HG02938 (cell line): ENCODE data around the gene MYORG.

Experiments
- ATAC-seq: cut with Tn5 transposase; IDR thresholded peaks from one replicate; pipeline ENCODE4 v1.9.1; 2021; ENCODE audit warnings: mild to moderate bottlenecking, moderate library complexity; ENCODE audit not compliant: unreplicated experiment

MYORG gene

GRCh38 chr9:34376596-34377403, at the start of gene MYORG:
TSS of gene MYORG (minus strand) at chr9:34376898. CDS start at chr9:34372943, 3,955 bp downstream.
- peak; percentile 78 for ATAC-seq

- ATAC-seq, result no peak
Observed at GRCh38 chr9:34419716-34420504, 43.2 kb upstream of the MYORG start.

GRCh38 chr9:34417734-34418133, 41.0 kb upstream of the MYORG start:
- no peak for ATAC-seq

- ATAC-seq, result no peak
Observed at GRCh38 chr9:34413231-34413852, 36.6 kb upstream of the MYORG start.

GRCh38 chr9:34412336-34412735, 35.6 kb upstream of the MYORG start:
- ATAC-seq, result no peak

GRCh38 chr9:34409154-34409553, 32.5 kb upstream of the MYORG start:
- ATAC-seq, result no peak

- no peak for ATAC-seq
Observed at GRCh38 chr9:34408173-34408572, 31.5 kb upstream of the MYORG start.

- no peak for ATAC-seq
Observed at GRCh38 chr9:34406219-34406618, 29.5 kb upstream of the MYORG start.

- ATAC-seq, result no peak
Observed at GRCh38 chr9:34405719-34406118, 29.0 kb upstream of the MYORG start.

- no peak for ATAC-seq
Observed at GRCh38 chr9:34403554-34404380, 27.1 kb upstream of the MYORG start.

- no peak for ATAC-seq
Observed at GRCh38 chr9:34400686-34401602, 24.2 kb upstream of the MYORG start.

- no peak for ATAC-seq
Observed at GRCh38 chr9:34400275-34400674, 23.6 kb upstream of the MYORG start.

GRCh38 chr9:34399729-34400128, 23.0 kb upstream of the MYORG start:
- ATAC-seq, result no peak

GRCh38 chr9:34398875-34399274, 22.2 kb upstream of the MYORG start:
- ATAC-seq, result no peak

GRCh38 chr9:34396276-34397214, 19.8 kb upstream of the MYORG start:
- ATAC-seq, result no peak

- ATAC-seq, result no peak
Observed at GRCh38 chr9:34392511-34392910, 15.8 kb upstream of the MYORG start.

- no peak for ATAC-seq
Observed at GRCh38 chr9:34387239-34387638, 10.5 kb upstream of the MYORG start.

GRCh38 chr9:34386656-34387055, 10.0 kb upstream of the MYORG start:
- no peak for ATAC-seq
